PC-3 (cell line): ENCODE measurements around the gene TIAM2. TPM values are rescaled to one million over a fixed set of nuclear protein-coding genes. Genes with fewer than 3 reads are reported as not detected.
A peak's percentile ranks its signal among the peaks of the same experiment; 100 is the strongest.

Experiments used
- ATAC-seq: fragments of 200-7000 bp; cut with Tn5 transposase; 2 replicates; pipeline ENCODE4 v1.9.1; 2020; ENCODE audit warnings: mild to moderate bottlenecking, moderate library complexity
- BruUV-seq: library from RNA; stranded (reverse); fragments of 400-500 nt; replicated peaks from 2 replicates; lab custom pipeline; 2021; lab: Mats Ljungman, UMichigan
- CTCF ChIA-PET: fragments of 300-600 bp; sonication (Branson Sonifier 250); formaldehyde crosslinking; loops from one replicate; lab custom pipeline; 2022; ENCODE audit warnings: antibody characterized with exemption; lab: Charles Lee
- POLR2A ChIA-PET: fragments of 300-600 bp; sonication (Branson Sonifier 250); formaldehyde crosslinking; loops from one replicate; lab custom pipeline; 2022; ENCODE audit warnings: antibody characterized with exemption; ENCODE audit not compliant: unreplicated experiment; lab: Charles Lee
- DNase-seq: peaks from one replicate; pipeline ENCODE4 v3.0.0-alpha.2; 2015
- H2AFZ ChIP-seq: fragments of 300-600 bp; sonication (generic); 2 replicates; pipeline ENCODE4 v1.6.0; 2016; ENCODE audit warnings: antibody characterized with exemption, low read length
- H3F3A ChIP-seq: fragments of 300-600 bp; sonication (generic); one replicate; pipeline ENCODE4 v1.6.0; 2017; ENCODE audit warnings: antibody characterized with exemption, low read length, control low read depth, mild to moderate bottlenecking; ENCODE audit not compliant: unreplicated experiment
- H3K27ac ChIP-seq: fragments of 300-600 bp; sonication (generic); 2 replicates; pipeline ENCODE4 v1.5.1; 2016; ENCODE audit warnings: mild to moderate bottlenecking, low read length
- H3K27me3 ChIP-seq: fragments of 300-600 bp; sonication (generic); 2 replicates; pipeline ENCODE4 v1.6.1; 2016; ENCODE audit warnings: low read length, mixed read lengths
- H3K36me3 ChIP-seq: fragments of 300-600 bp; sonication (generic); 2 replicates; pipeline ENCODE4 v1.6.1; 2016; ENCODE audit warnings: low read depth, mixed run types, low read length, mixed read lengths
- H3K4me1 ChIP-seq: fragments of 300-600 bp; sonication (generic); 2 replicates; pipeline ENCODE4 v1.5.1; 2016; ENCODE audit warnings: low read length; ENCODE audit not compliant: insufficient read depth
- H3K4me2 ChIP-seq: fragments of 300-600 bp; sonication (generic); 2 replicates; pipeline ENCODE4 v1.6.0; 2016; ENCODE audit warnings: low read length
- H3K4me3 ChIP-seq: fragments of 300-600 bp; sonication (generic); 2 replicates; pipeline ENCODE4 v1.5.1; 2016; ENCODE audit warnings: mild to moderate bottlenecking, low read length, mixed read lengths
- H3K79me2 ChIP-seq: fragments of 300-600 bp; sonication (generic); 2 replicates; pipeline ENCODE4 v1.6.1; 2017; ENCODE audit warnings: low read length, mixed read lengths
- H3K9ac ChIP-seq: fragments of 300-600 bp; sonication (generic); 2 replicates; pipeline ENCODE4 v1.6.0; 2016; ENCODE audit warnings: mild to moderate bottlenecking, low read length
- H3K9me2 ChIP-seq: fragments of 300-600 bp; sonication (generic); replicated peaks from 2 replicates; pipeline ENCODE4 v1.6.1; 2016; ENCODE audit warnings: mixed run types, low read length, mixed read lengths
- H3K9me3 ChIP-seq: fragments of 300-600 bp; sonication (generic); 2 replicates; pipeline ENCODE4 v1.6.1; 2016; ENCODE audit warnings: low read length, mixed read lengths
- H4K20me1 ChIP-seq: fragments of 300-600 bp; sonication (generic); 2 replicates; pipeline ENCODE4 v1.6.1; 2016; ENCODE audit warnings: low read length, mixed read lengths
- EZH2 ChIP-seq: fragments of 300-600 bp; sonication (generic); IDR thresholded peaks from one replicate; pipeline ENCODE4 v1.6.1; 2017; ENCODE audit warnings: antibody characterized with exemption, mild to moderate bottlenecking, low read length; ENCODE audit not compliant: unreplicated experiment
- EZH2phosphoT487 ChIP-seq: fragments of 300-600 bp; sonication (generic); IDR thresholded peaks from 2 replicates; pipeline ENCODE4 v1.6.1; 2018; ENCODE audit warnings: mild to moderate bottlenecking, antibody characterized with exemption, low read length, borderline replicate concordance
- intact Hi-C: fragments of 100-400 bp; cut with micrococcal nuclease; formaldehyde crosslinking; loops from 2 replicates; pipeline ENCODE4 v1.9.0; 2023
- total RNA-seq: library from RNA; depleted of rRNA; stranded (reverse); fragments of >200 nt; gene quantifications from 2 replicates; pipeline ENCODE4 v1.2.3, GENCODE V29; 2014
- TF ChIP-seq, protein P1 (sequence below): fragments of 300-600 bp; sonication (generic); conservative IDR thresholded peaks from 2 replicates; pipeline ENCODE4 v1.5.1; 2017; ENCODE audit warnings: antibody characterized with exemption, low read depth, mild to moderate bottlenecking, low read length

The TIAM2 gene
- total RNA-seq, 1 experiment from 2014 or later = 4.5 TPM

DNA sequence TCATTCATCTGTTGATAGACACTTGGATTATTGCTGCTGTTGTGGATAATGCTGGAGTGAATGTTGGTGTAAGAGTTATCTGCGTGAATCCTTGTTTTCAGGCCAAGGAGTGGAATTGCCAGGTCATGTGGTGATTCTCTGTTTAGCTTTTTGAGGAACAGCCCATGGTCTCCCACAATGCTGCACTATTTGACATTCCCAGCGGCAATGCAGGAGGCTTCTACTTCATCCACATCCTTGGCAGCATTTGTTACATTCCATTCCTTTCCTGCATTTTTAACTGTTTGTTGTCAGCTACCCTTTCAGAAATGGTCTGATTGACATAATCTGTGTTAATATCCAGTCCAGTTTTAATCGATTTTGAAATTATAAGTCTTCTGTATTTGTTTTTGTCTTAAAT is 217.0 kb downstream of the TIAM2 start:
- Histone ChIP-seq H3K27me3 (no peaks in the 10 kb centered on the region), H3K4me3 (no peak overlapping the region), H3K79me2 (no peaks in the 10 kb centered on the region), H3K9me2 (no peaks in the 10 kb centered on the region), H3K36me3 (no peaks in the 10 kb centered on the region), H3K4me1 (no peaks in the 10 kb centered on the region), H3K9ac (no peak overlapping the region), H2AFZ (no peak overlapping the region), H4K20me1 (no peaks in the 10 kb centered on the region), H3K27ac (no peak overlapping the region), H3K4me2 (no peak overlapping the region), H3K9me3 (no peaks in the 10 kb centered on the region), H3F3A (no peaks in the 10 kb centered on the region)
- ChIA-PET CTCF (no interaction called here), POLR2A (no interaction called here)
- TF ChIP-seq EZH2phosphoT487 (no peak), EZH2 (no peak)
- TF ChIP-seq, protein P1, sequence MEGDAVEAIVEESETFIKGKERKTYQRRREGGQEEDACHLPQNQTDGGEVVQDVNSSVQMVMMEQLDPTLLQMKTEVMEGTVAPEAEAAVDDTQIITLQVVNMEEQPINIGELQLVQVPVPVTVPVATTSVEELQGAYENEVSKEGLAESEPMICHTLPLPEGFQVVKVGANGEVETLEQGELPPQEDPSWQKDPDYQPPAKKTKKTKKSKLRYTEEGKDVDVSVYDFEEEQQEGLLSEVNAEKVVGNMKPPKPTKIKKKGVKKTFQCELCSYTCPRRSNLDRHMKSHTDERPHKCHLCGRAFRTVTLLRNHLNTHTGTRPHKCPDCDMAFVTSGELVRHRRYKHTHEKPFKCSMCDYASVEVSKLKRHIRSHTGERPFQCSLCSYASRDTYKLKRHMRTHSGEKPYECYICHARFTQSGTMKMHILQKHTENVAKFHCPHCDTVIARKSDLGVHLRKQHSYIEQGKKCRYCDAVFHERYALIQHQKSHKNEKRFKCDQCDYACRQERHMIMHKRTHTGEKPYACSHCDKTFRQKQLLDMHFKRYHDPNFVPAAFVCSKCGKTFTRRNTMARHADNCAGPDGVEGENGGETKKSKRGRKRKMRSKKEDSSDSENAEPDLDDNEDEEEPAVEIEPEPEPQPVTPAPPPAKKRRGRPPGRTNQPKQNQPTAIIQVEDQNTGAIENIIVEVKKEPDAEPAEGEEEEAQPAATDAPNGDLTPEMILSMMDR = no peak
- ATAC-seq (no peak), DNase-seq (no peak)
- BruUV-seq = no TSS peak
- intact Hi-C loops = no loop called here

DNA sequence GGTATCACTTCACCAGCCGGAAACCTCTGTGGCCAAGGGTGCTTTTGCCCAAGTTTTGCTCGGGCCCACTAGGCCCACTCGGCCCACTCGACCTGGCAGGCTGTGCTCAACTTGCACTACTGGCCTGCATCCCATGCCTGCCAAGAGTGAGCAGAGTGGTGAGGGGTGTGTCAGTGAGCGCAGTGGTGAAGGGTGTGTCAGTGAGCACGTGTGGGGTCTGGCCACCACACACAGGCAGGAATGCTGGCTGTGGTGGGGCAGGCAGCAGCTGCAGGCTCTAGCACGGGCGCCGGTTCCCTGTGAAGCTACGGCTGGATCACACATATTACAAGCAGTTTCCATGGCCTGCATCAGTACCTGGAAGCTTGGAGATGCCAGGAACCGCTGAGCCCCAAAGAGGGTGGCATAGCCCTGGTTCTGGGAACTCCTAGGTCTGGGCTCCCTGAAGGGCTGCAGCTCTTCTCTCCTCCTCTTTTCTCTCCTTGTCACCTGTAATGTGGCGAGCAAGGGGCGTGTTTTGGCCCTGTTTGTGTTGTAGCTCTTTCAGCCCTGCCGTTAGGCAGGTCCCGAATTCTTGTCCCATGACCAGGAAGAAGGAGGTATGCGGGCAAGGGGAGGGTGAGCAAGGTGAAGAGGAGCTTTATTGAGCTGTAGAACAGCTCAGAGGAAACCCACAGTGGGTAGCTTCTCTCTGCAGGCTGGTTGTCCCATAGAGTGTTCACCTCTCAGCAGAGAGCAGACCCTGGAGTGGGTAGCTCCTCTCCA is 217.7 kb downstream of the TIAM2 start:
- no peaks in the 10 kb centered on the region for H3F3A ChIP-seq
- no peaks in the 10 kb centered on the region for H3K9me2 ChIP-seq
- no TSS peak for BruUV-seq
- H3K9ac ChIP-seq = no peak overlapping the region
- TF ChIP-seq, protein P1 = no peak
- TF ChIP-seq EZH2 (no peak), EZH2phosphoT487 (no peak)
- H3K9me3 ChIP-seq = no peaks in the 10 kb centered on the region
- intact Hi-C loops = no loop called here
- H3K27me3 ChIP-seq = no peaks in the 10 kb centered on the region
- no peaks in the 10 kb centered on the region for H3K4me1 ChIP-seq
- no peak overlapping the region for H2AFZ ChIP-seq
- no peak overlapping the region for H3K27ac ChIP-seq
- no peak overlapping the region for H3K4me2 ChIP-seq
- ChIA-PET CTCF (no interaction called here), POLR2A (no interaction called here)
- H3K4me3 ChIP-seq = no peak overlapping the region
- H3K79me2 ChIP-seq = no peaks in the 10 kb centered on the region
- H3K36me3 ChIP-seq = no peaks in the 10 kb centered on the region
- no peaks in the 10 kb centered on the region for H4K20me1 ChIP-seq
- no peak for ATAC-seq
- DNase-seq = peak; percentile 20
